ENCODE measurements around the gene CACNG3.

DNA sequence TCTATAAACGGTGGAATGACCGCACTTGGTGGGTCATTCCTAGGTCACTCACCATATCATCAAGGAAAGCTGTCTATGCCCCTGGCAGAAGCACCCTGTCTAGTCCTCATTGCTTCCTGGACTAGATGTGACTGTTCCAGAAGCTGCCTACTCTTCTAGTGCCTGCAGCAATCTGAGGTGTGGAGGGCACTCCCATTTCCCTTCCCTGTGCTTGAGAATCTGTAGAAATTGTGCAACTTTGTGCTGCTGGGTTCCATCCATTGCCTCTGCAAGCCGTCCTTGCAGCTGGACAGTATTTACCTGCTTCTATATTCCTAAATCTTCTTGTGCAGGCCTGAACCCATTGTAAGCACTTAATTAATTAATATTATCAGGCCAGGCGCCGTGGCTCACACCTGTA, 52.1 kb downstream of the CACNG3 start:
- TF ChIP-seq, protein P1, sequence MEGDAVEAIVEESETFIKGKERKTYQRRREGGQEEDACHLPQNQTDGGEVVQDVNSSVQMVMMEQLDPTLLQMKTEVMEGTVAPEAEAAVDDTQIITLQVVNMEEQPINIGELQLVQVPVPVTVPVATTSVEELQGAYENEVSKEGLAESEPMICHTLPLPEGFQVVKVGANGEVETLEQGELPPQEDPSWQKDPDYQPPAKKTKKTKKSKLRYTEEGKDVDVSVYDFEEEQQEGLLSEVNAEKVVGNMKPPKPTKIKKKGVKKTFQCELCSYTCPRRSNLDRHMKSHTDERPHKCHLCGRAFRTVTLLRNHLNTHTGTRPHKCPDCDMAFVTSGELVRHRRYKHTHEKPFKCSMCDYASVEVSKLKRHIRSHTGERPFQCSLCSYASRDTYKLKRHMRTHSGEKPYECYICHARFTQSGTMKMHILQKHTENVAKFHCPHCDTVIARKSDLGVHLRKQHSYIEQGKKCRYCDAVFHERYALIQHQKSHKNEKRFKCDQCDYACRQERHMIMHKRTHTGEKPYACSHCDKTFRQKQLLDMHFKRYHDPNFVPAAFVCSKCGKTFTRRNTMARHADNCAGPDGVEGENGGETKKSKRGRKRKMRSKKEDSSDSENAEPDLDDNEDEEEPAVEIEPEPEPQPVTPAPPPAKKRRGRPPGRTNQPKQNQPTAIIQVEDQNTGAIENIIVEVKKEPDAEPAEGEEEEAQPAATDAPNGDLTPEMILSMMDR (IDR thresholded peaks at IDR 0.05) = no peak
- no peak for TF ChIP-seq POLR2A (IDR thresholded peaks at IDR 0.05)
